ENCODE data around the gene TMEM259. TPM values are rescaled to one million over a fixed set of nuclear protein-coding genes. Genes with fewer than 3 reads are reported as not detected.

Gene TMEM259
- total and polyA plus RNA-seq, 9 of the 15 experiments (the other 6 are each of a cell fraction or from before 2014, with no cell fraction given) = 0.52 to 231 (median 63.6) TPM

DNA sequence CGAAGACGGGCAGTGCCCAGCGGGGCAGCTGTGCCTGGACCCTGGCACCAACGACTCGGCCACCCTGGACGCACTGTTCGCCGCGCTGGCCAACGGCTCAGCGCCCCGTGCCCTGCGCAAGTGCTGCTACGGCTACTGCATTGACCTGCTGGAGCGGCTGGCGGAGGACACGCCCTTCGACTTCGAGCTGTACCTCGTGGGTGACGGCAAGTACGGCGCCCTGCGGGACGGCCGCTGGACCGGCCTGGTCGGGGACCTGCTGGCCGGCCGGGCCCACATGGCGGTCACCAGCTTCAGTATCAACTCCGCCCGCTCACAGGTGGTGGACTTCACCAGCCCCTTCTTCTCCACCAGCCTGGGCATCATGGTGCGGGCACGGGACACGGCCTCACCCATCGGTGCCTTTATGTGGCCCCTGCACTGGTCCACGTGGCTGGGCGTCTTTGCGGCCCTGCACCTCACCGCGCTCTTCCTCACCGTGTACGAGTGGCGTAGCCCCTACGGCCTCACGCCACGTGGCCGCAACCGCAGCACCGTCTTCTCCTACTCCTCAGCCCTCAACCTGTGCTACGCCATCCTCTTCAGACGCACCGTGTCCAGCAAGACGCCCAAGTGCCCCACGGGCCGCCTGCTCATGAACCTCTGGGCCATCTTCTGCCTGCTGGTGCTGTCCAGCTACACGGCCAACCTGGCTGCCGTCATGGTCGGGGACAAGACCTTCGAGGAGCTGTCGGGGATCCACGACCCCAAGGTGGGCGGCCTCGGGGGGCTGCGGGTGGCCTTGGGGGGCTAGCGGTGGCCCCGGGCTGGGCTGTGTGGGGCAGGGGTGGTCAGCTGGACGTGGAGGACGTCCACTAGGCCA lies 15.9 kb downstream of the TMEM259 start (continued):
- TF ChIP-seq XRCC4 (IDR thresholded peaks at IDR 0.05; ENCODE audit: extremely low read depth, insufficient read depth, insufficient read length) (no peak), TBP (optimal IDR thresholded peaks at IDR 0.05; ENCODE audit: low read depth, low read length) (no peak), BCL6 (CRISPR knock-in tag; IDR thresholded peaks at IDR 0.05) (no peak), POLR2G (IDR thresholded peaks at IDR 0.05; ENCODE audit: low read depth, low read length) (peak; percentile 60), ZNF436 (CRISPR knock-in tag; IDR thresholded peaks at IDR 0.05) (no peak), ZNF589 (CRISPR knock-in tag; IDR thresholded peaks at IDR 0.05; ENCODE audit: low read depth) (no peak), TCF3 (CRISPR knock-in tag; IDR thresholded peaks at IDR 0.05) (no peak), JUNB (CRISPR knock-in tag; conservative IDR thresholded peaks at IDR 0.05) (no peak), ZNF253 (CRISPR knock-in tag; conservative IDR thresholded peaks at IDR 0.05) (no peak), SMARCC2 (IDR thresholded peaks at IDR 0.05; ENCODE audit: low read depth) (no peak)

DNA sequence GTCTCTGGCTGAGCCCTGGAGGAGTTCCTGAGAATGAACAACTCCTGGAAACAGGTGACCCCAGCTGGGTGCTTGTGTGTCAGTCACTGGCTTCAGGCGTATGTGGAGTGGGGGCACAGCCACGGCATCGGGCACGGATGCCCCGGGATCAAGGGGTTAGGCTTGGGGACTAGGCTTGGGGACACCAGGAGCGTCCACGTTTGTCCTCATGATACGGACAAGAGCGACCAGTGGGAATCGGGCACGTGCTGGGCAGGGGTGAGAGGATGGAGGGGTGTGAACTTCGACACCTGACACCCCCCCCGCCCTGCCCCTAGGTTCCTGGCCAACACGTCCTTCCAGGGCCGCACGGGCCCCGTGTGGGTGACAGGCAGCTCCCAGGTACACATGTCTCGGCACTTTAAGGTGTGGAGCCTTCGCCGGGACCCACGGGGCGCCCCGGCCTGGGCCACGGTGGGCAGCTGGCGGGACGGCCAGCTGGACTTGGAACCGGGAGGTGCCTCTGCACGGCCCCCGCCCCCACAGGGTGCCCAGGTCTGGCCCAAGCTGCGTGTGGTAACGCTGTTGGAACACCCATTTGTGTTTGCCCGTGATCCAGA lies 16.6 kb downstream of the TMEM259 start:
- ATAC-seq (no peak), FAIRE-seq (no peak)
- CTCF ChIA-PET (ENCODE audit: low intra/inter-chr PET ratio) = interaction anchor here (0.7 to 1.2 kb wide), 2 partner anchors 79 to 82 kb away, joined by 3 to 4 read pairs; no protein-coding TSS in a partner anchor
- peak; percentile 21 for TF ChIP-seq PCBP1 (IDR thresholded peaks at IDR 0.05; ENCODE audit: low read depth, low read length, poor library complexity, severe bottlenecking)
- no peak for TF ChIP-seq BHLHE40 (IDR thresholded peaks at IDR 0.05; ENCODE audit: low read length)
- no peak for TF ChIP-seq CCAR2 (IDR thresholded peaks at IDR 0.05; ENCODE audit: low read depth, low read length)
- TF ChIP-seq, protein P1, sequence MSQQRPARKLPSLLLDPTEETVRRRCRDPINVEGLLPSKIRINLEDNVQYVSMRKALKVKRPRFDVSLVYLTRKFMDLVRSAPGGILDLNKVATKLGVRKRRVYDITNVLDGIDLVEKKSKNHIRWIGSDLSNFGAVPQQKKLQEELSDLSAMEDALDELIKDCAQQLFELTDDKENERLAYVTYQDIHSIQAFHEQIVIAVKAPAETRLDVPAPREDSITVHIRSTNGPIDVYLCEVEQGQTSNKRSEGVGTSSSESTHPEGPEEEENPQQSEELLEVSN (IDR thresholded peaks at IDR 0.05; ENCODE audit: borderline replicate concordance in 1 of 2, extremely low read depth in 1 of 2, insufficient read depth in 1 of 2, insufficient read length in 1 of 2, low read depth in 1 of 2, low read length in 1 of 2, poor library complexity in 1 of 2, severe bottlenecking in 1 of 2) = peak in 1 of 2 experiments; percentile 58
- TF ChIP-seq CBX2 (IDR thresholded peaks at IDR 0.05; ENCODE audit: insufficient read depth, low read length, poor library complexity, severe bottlenecking) = no peak
- 0 out of 2 replicates have a peak, but pooled peaks have one; percentile 21 for TF ChIP-seq L3MBTL2 (IDR thresholded peaks at IDR 0.05)
- no peak for TF ChIP-seq KLF10 (CRISPR knock-in tag; IDR thresholded peaks at IDR 0.05)
- TF ChIP-seq, protein P2, sequence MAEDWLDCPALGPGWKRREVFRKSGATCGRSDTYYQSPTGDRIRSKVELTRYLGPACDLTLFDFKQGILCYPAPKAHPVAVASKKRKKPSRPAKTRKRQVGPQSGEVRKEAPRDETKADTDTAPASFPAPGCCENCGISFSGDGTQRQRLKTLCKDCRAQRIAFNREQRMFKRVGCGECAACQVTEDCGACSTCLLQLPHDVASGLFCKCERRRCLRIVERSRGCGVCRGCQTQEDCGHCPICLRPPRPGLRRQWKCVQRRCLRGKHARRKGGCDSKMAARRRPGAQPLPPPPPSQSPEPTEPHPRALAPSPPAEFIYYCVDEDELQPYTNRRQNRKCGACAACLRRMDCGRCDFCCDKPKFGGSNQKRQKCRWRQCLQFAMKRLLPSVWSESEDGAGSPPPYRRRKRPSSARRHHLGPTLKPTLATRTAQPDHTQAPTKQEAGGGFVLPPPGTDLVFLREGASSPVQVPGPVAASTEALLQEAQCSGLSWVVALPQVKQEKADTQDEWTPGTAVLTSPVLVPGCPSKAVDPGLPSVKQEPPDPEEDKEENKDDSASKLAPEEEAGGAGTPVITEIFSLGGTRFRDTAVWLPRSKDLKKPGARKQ (CRISPR knock-in tag; IDR thresholded peaks at IDR 0.05) = no peak

More for the DNA sequence above, 16.6 kb downstream of the TMEM259 start:
- no peak for DNase-seq (ENCODE audit: extremely low read depth in 1 of 4, low spot score in 3 of 4)
- Histone ChIP-seq H3K79me2 (ENCODE audit: control insufficient read depth, insufficient read depth, low read length) (no peaks in the 10 kb centered on the region), H3K4me2 (ENCODE audit: insufficient read depth, low read length) (no peak overlapping the region), H3K9me3 (replicated peaks; ENCODE audit: control insufficient read depth, insufficient read depth, low read depth, low read length) (no peaks in the 10 kb centered on the region), H4K20me1 (replicated peaks; ENCODE audit: control insufficient read depth, insufficient read depth, low read length) (no peaks in the 10 kb centered on the region), H2AFZ (ENCODE audit: low read depth, low read length) (no peak overlapping the region), H3K4me3 (no peak overlapping the region), H3K9ac (ENCODE audit: insufficient read depth in 1 of 2, low read depth in 2 of 2, low read length in 2 of 2) (no peak overlapping the region), H3K9me1 (ENCODE audit: control insufficient read depth, insufficient read depth, low read length) (no peaks in the 10 kb centered on the region), H3K36me3 (ENCODE audit: control insufficient read depth, insufficient read depth, low read length) (peaks cover 2% of the 10 kb centered on the region; the same call in 1 of the 3 replicates), H3K27me3 (ENCODE audit: control insufficient read depth in 2 of 2, insufficient read depth in 2 of 2, low read length in 2 of 2) (no peaks in the 10 kb centered on the region), H3K4me1 (replicated peaks in 1 of 2; ENCODE audit: control insufficient read depth in 2 of 2, insufficient read depth in 2 of 2, low read length in 2 of 2) (peaks cover 0 to 73% of the 10 kb centered on the region in 2 experiments; a peak in 4 of 5 replicates), H3K27ac (ENCODE audit: extremely low read depth, low read depth, low read length) (no peak overlapping the region)
- WGBS (ENCODE audit: insufficient coverage, low coverage, missing lambda C conversion rate) = 76% methylated on average over 18 of the region's 32 CpGs
- BruUV-seq (replicated peaks) = no TSS peak
- POLR2A ChIA-PET = interaction anchor here (0.6 to 2.1 kb wide), 6 partner anchors 9 to 141 kb away, joined by 3 to 6 read pairs (median 4); partner anchors contain the start of gene CNN2
- in situ Hi-C loops (cut with MboI) (no loop called here), intact Hi-C loops (cut with micrococcal nuclease) (no loop called here)
